Stimulated activated naive CD8-positive, alpha-beta T cell treated with anti-CD3 and anti-CD28 coated beads, Interleukin-15, Interleukin-2, amounts not matched to agents 100 ng/mL and 50 ng/mL, for 24 hours (primary cell): ENCODE results near the gene PON1.

ENCODE experiments used
- H3K27ac Mint-ChIP-seq: one replicate; pipeline ENCODE4 v1.8.0; 2021; ENCODE audit warnings: mild to moderate bottlenecking, mixed read lengths
- H3K27me3 Mint-ChIP-seq: one replicate; pipeline ENCODE4 v1.8.0; 2021; ENCODE audit warnings: mixed read lengths
- H3K36me3 Mint-ChIP-seq: one replicate; pipeline ENCODE4 v1.8.0; 2021; ENCODE audit warnings: low read depth, mixed read lengths
- H3K4me1 Mint-ChIP-seq: one replicate; pipeline ENCODE4 v1.8.0; 2021; ENCODE audit warnings: low read depth, mixed read lengths
- H3K4me3 Mint-ChIP-seq: one replicate; pipeline ENCODE4 v1.8.0; 2021; ENCODE audit warnings: mild to moderate bottlenecking, mixed read lengths
- H3K9me3 Mint-ChIP-seq: one replicate; pipeline ENCODE4 v1.8.0; 2021; ENCODE audit warnings: mixed read lengths

PON1 gene

GRCh38 chr7:95323410-95324129, 762 bp downstream of the PON1 start:
- Mint-ChIP-seq H3K27me3 (peaks cover 17% of the 10 kb centered on the region), H3K27ac (no peak overlapping the region), H3K4me3 (no peak overlapping the region), H3K9me3 (no peaks in the 10 kb centered on the region), H3K4me1 (no peaks in the 10 kb centered on the region), H3K36me3 (no peaks in the 10 kb centered on the region)

- H3K27me3 Mint-ChIP-seq: peaks cover 17% of the 10 kb centered on the region
- H3K27ac Mint-ChIP-seq: no peak overlapping the region
- no peak overlapping the region for H3K4me3 Mint-ChIP-seq
- H3K36me3 Mint-ChIP-seq: no peaks in the 10 kb centered on the region
- no peaks in the 10 kb centered on the region for H3K9me3 Mint-ChIP-seq
- no peaks in the 10 kb centered on the region for H3K4me1 Mint-ChIP-seq
Measured at GRCh38 chr7:95322854-95323253, 1.5 kb downstream of the PON1 start.

- Mint-ChIP-seq H3K36me3 (no peaks in the 10 kb centered on the region), H3K27ac (no peak overlapping the region), H3K4me3 (no peak overlapping the region), H3K27me3 (peaks cover 17% of the 10 kb centered on the region), H3K9me3 (no peaks in the 10 kb centered on the region), H3K4me1 (no peaks in the 10 kb centered on the region)
Measured at GRCh38 chr7:95322396-95322795, 1.9 kb downstream of the PON1 start.

GRCh38 chr7:95321720-95322119, 2.6 kb downstream of the PON1 start:
- Mint-ChIP-seq H3K9me3 (no peaks in the 10 kb centered on the region), H3K4me3 (no peak overlapping the region), H3K27me3 (peaks cover 17% of the 10 kb centered on the region), H3K27ac (no peak overlapping the region), H3K36me3 (no peaks in the 10 kb centered on the region), H3K4me1 (no peaks in the 10 kb centered on the region)

GRCh38 chr7:95320651-95321050, 3.7 kb downstream of the PON1 start:
- no peak overlapping the region for H3K27ac Mint-ChIP-seq
- H3K4me3 Mint-ChIP-seq: no peak overlapping the region
- peaks cover 10% of the 10 kb centered on the region for H3K27me3 Mint-ChIP-seq
- H3K9me3 Mint-ChIP-seq: no peaks in the 10 kb centered on the region
- no peaks in the 10 kb centered on the region for H3K4me1 Mint-ChIP-seq
- H3K36me3 Mint-ChIP-seq: no peaks in the 10 kb centered on the region

- no peaks in the 10 kb centered on the region for H3K36me3 Mint-ChIP-seq
- H3K4me1 Mint-ChIP-seq: no peaks in the 10 kb centered on the region
- no peaks in the 10 kb centered on the region for H3K9me3 Mint-ChIP-seq
- no peaks in the 10 kb centered on the region for H3K27me3 Mint-ChIP-seq
- H3K27ac Mint-ChIP-seq: no peak overlapping the region
- no peak overlapping the region for H3K4me3 Mint-ChIP-seq
Measured at GRCh38 chr7:95319570-95319969, 4.8 kb downstream of the PON1 start.

GRCh38 chr7:95318501-95319100, 5.7 kb downstream of the PON1 start:
- no peaks in the 10 kb centered on the region for H3K36me3 Mint-ChIP-seq
- no peak overlapping the region for H3K4me3 Mint-ChIP-seq
- H3K9me3 Mint-ChIP-seq: no peaks in the 10 kb centered on the region
- no peak overlapping the region for H3K27ac Mint-ChIP-seq
- H3K4me1 Mint-ChIP-seq: no peaks in the 10 kb centered on the region
- peaks cover 3% of the 10 kb centered on the region for H3K27me3 Mint-ChIP-seq

GRCh38 chr7:95317966-95318365, 6.4 kb downstream of the PON1 start:
- H3K9me3 Mint-ChIP-seq: no peaks in the 10 kb centered on the region
- no peak overlapping the region for H3K4me3 Mint-ChIP-seq
- H3K27me3 Mint-ChIP-seq: peaks cover 4% of the 10 kb centered on the region
- H3K27ac Mint-ChIP-seq: no peak overlapping the region
- H3K4me1 Mint-ChIP-seq: no peaks in the 10 kb centered on the region
- H3K36me3 Mint-ChIP-seq: no peaks in the 10 kb centered on the region

GRCh38 chr7:95317546-95317945, 6.8 kb downstream of the PON1 start:
- peaks cover 4% of the 10 kb centered on the region for H3K27me3 Mint-ChIP-seq
- H3K36me3 Mint-ChIP-seq: no peaks in the 10 kb centered on the region
- H3K27ac Mint-ChIP-seq: no peak overlapping the region
- H3K4me3 Mint-ChIP-seq: no peak overlapping the region
- no peaks in the 10 kb centered on the region for H3K9me3 Mint-ChIP-seq
- no peaks in the 10 kb centered on the region for H3K4me1 Mint-ChIP-seq

- Mint-ChIP-seq H3K9me3 (no peaks in the 10 kb centered on the region), H3K4me3 (no peak overlapping the region), H3K4me1 (no peaks in the 10 kb centered on the region), H3K27ac (no peak overlapping the region), H3K27me3 (peaks cover 4% of the 10 kb centered on the region), H3K36me3 (no peaks in the 10 kb centered on the region)
Measured at GRCh38 chr7:95316588-95316987, 7.7 kb downstream of the PON1 start.

- Mint-ChIP-seq H3K27me3 (peaks cover 8% of the 10 kb centered on the region), H3K4me3 (no peak overlapping the region), H3K4me1 (no peaks in the 10 kb centered on the region), H3K27ac (no peak overlapping the region), H3K9me3 (no peaks in the 10 kb centered on the region), H3K36me3 (no peaks in the 10 kb centered on the region)
Measured at GRCh38 chr7:95312561-95312960, 11.8 kb downstream of the PON1 start.

- H3K27me3 Mint-ChIP-seq: peaks cover 8% of the 10 kb centered on the region
- no peak overlapping the region for H3K4me3 Mint-ChIP-seq
- H3K36me3 Mint-ChIP-seq: no peaks in the 10 kb centered on the region
- H3K27ac Mint-ChIP-seq: no peak overlapping the region
- H3K4me1 Mint-ChIP-seq: no peaks in the 10 kb centered on the region
- H3K9me3 Mint-ChIP-seq: no peaks in the 10 kb centered on the region
Measured at GRCh38 chr7:95311389-95311788, 12.9 kb downstream of the PON1 start.

- no peak overlapping the region for H3K4me3 Mint-ChIP-seq
- H3K9me3 Mint-ChIP-seq: no peaks in the 10 kb centered on the region
- peaks cover 8% of the 10 kb centered on the region for H3K27me3 Mint-ChIP-seq
- H3K36me3 Mint-ChIP-seq: no peaks in the 10 kb centered on the region
- no peaks in the 10 kb centered on the region for H3K4me1 Mint-ChIP-seq
- no peak overlapping the region for H3K27ac Mint-ChIP-seq
Measured at GRCh38 chr7:95309951-95310350, 14.4 kb downstream of the PON1 start.

GRCh38 chr7:95304990-95305389, 19.3 kb downstream of the PON1 start:
- peaks cover 9% of the 10 kb centered on the region for H3K27me3 Mint-ChIP-seq

GRCh38 chr7:95303013-95303905, 21.1 kb downstream of the PON1 start:
- Mint-ChIP-seq H3K27me3 (peaks cover 9% of the 10 kb centered on the region), H3K36me3 (no peaks in the 10 kb centered on the region), H3K9me3 (no peaks in the 10 kb centered on the region), H3K27ac (no peak overlapping the region), H3K4me1 (no peaks in the 10 kb centered on the region), H3K4me3 (no peak overlapping the region)

More at GRCh38 chr7:95304990-95305389, 19.3 kb downstream of the PON1 start:
- Mint-ChIP-seq H3K4me3 (no peak overlapping the region), H3K4me1 (no peaks in the 10 kb centered on the region), H3K36me3 (no peaks in the 10 kb centered on the region), H3K27ac (no peak overlapping the region), H3K9me3 (no peaks in the 10 kb centered on the region)
